ENCODE results near the gene NCBP3. TPM values are rescaled to one million over a fixed set of nuclear protein-coding genes. Genes with fewer than 3 reads are reported as not detected.

NCBP3 gene
- total RNA-seq, 1 experiment from 2014 or later: 58.5 TPM

GRCh38 chr17:3835410-3836229, 10.4 kb downstream of the NCBP3 start:
- Histone ChIP-seq H3K27ac (no peak overlapping the region), H3K79me2 (ENCODE audit: low read depth) (peaks cover 19% of the 10 kb centered on the region), H3K4me2 (no peak overlapping the region), H3K36me3 (ENCODE audit: low read depth) (peaks cover 20% of the 10 kb centered on the region), H3F3A (ENCODE audit: insufficient read depth, low read depth) (peaks cover 13% of the 10 kb centered on the region; the same call in 1 of the 2 replicates), H3K9me3 (ENCODE audit: insufficient read depth, low read depth) (no peaks in the 10 kb centered on the region), H3K27me3 (ENCODE audit: insufficient read depth, low read depth) (no peaks in the 10 kb centered on the region), H2AFZ (no peak overlapping the region), H3K4me1 (replicated peaks; ENCODE audit: insufficient read depth) (peaks cover 9% of the 10 kb centered on the region), H3K9me2 (ENCODE audit: insufficient read depth) (no peaks in the 10 kb centered on the region), H4K20me1 (ENCODE audit: insufficient read depth) (peaks cover 16% of the 10 kb centered on the region), H3K4me3 (no peak overlapping the region)
- no TSS peak for BruUV-seq (replicated peaks)
- ChIA-PET CTCF (no interaction called here), POLR2A (ENCODE audit: unreplicated experiment) (no interaction called here)
- DNase-seq: peak in 1 of 2 experiments; percentile 42
- intact Hi-C loops (cut with micrococcal nuclease; ENCODE audit: unreplicated experiment): no loop called here
- TF ChIP-seq CTCF (conservative IDR thresholded peaks at IDR 0.05): no peak
- TF ChIP-seq EZH2 (IDR thresholded peaks at IDR 0.05; ENCODE audit: low read depth): no peak

- Histone ChIP-seq H3K36me3 (ENCODE audit: low read depth) (peaks cover 15% of the 10 kb centered on the region), H3K79me2 (ENCODE audit: low read depth) (peaks cover 19% of the 10 kb centered on the region), H3K4me3 (no peak overlapping the region), H4K20me1 (ENCODE audit: insufficient read depth) (peaks cover 19% of the 10 kb centered on the region), H3K27ac (no peak overlapping the region), H3F3A (ENCODE audit: insufficient read depth, low read depth) (peaks cover 13% of the 10 kb centered on the region; the same call in 1 of the 2 replicates), H3K4me1 (replicated peaks; ENCODE audit: insufficient read depth) (peaks cover 9% of the 10 kb centered on the region), H3K9me2 (ENCODE audit: insufficient read depth) (no peaks in the 10 kb centered on the region), H3K27me3 (ENCODE audit: insufficient read depth, low read depth) (no peaks in the 10 kb centered on the region), H3K9me3 (ENCODE audit: insufficient read depth, low read depth) (no peaks in the 10 kb centered on the region), H3K4me2 (no peak overlapping the region), H2AFZ (no peak overlapping the region)
- ChIA-PET POLR2A (ENCODE audit: unreplicated experiment) (no interaction called here), CTCF (no interaction called here)
- intact Hi-C loops (cut with micrococcal nuclease; ENCODE audit: unreplicated experiment): no loop called here
- no peak for DNase-seq
- TF ChIP-seq CTCF (conservative IDR thresholded peaks at IDR 0.05) (no peak), EZH2 (IDR thresholded peaks at IDR 0.05; ENCODE audit: low read depth) (no peak)
- no TSS peak for BruUV-seq (replicated peaks)
Observed at GRCh38 chr17:3834811-3835210, 11.2 kb downstream of the NCBP3 start.

GRCh38 chr17:3828852-3829232, 17.2 kb downstream of the NCBP3 start:
- Histone ChIP-seq H4K20me1 (ENCODE audit: insufficient read depth) (peaks cover 21% of the 10 kb centered on the region), H3K4me1 (replicated peaks; ENCODE audit: insufficient read depth) (no peaks in the 10 kb centered on the region), H3K4me2 (no peak overlapping the region), H3K9me2 (ENCODE audit: insufficient read depth) (no peaks in the 10 kb centered on the region), H3K4me3 (no peak overlapping the region), H3K79me2 (ENCODE audit: low read depth) (no peaks in the 10 kb centered on the region), H3K27me3 (ENCODE audit: insufficient read depth, low read depth) (no peaks in the 10 kb centered on the region), H3K27ac (no peak overlapping the region), H3F3A (ENCODE audit: insufficient read depth, low read depth) (peaks cover 19% of the 10 kb centered on the region; the same call in 1 of the 2 replicates), H3K9me3 (ENCODE audit: insufficient read depth, low read depth) (no peaks in the 10 kb centered on the region), H3K36me3 (ENCODE audit: low read depth) (peaks cover 23% of the 10 kb centered on the region; the same call in 1 of the 2 replicates), H2AFZ (no peak overlapping the region)
- no TSS peak for BruUV-seq (replicated peaks)
- TF ChIP-seq EZH2 (IDR thresholded peaks at IDR 0.05; ENCODE audit: low read depth) (no peak), CTCF (conservative IDR thresholded peaks at IDR 0.05) (no peak)
- intact Hi-C loops (cut with micrococcal nuclease; ENCODE audit: unreplicated experiment): loop anchor here (5.0 to 10.0 kb wide), 2 partner anchors 147 to 784 kb away; no protein-coding TSS in a partner anchor
- DNase-seq: no peak
- ChIA-PET POLR2A (ENCODE audit: unreplicated experiment) (no interaction called here), CTCF (no interaction called here)
